ENCODE data around the gene PAQR6.

The PAQR6 gene

DNA sequence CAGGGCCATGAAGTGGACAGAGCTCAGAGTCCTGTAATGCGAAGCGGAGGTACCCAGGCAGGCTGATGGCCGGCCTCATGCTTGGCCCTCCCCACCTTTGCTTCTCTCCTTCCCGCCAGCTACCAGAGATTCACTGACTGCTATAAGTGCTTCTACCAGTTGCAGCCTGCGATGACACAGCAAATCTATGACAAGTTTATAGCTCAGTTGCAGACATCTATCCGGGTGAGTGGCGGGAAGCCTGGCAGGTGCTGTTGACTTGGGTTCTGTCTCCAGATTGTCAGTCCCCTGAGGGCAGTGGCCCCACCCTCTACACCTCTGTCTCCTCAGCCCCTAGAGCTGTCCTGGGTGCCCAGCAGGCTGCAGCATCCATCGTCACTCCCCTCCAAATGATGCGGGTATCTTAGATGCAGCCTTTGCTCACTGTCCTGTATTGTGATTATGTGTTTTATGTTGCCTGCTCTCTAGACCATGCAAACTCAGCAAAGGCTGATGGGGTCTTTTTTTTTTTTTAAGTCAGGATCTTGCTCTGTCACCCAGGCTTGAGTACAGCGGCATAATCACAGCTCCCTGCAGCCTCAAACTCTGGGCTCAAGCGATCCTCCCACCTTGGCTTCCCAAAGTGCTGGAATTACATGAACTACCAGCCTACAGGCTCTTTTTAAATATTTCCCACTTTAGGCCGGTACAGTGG is 15.5 kb downstream of the PAQR6 start:
- Histone ChIP-seq H3K4me3 (replicated peaks; ENCODE audit: insufficient read depth, low read length) (no peak overlapping the region), H3K27me3 (ENCODE audit: insufficient read depth, poor library complexity, severe bottlenecking) (no peaks in the 10 kb centered on the region), H3K27ac (replicated peaks) (no peak overlapping the region)
- TF ChIP-seq, protein P1, sequence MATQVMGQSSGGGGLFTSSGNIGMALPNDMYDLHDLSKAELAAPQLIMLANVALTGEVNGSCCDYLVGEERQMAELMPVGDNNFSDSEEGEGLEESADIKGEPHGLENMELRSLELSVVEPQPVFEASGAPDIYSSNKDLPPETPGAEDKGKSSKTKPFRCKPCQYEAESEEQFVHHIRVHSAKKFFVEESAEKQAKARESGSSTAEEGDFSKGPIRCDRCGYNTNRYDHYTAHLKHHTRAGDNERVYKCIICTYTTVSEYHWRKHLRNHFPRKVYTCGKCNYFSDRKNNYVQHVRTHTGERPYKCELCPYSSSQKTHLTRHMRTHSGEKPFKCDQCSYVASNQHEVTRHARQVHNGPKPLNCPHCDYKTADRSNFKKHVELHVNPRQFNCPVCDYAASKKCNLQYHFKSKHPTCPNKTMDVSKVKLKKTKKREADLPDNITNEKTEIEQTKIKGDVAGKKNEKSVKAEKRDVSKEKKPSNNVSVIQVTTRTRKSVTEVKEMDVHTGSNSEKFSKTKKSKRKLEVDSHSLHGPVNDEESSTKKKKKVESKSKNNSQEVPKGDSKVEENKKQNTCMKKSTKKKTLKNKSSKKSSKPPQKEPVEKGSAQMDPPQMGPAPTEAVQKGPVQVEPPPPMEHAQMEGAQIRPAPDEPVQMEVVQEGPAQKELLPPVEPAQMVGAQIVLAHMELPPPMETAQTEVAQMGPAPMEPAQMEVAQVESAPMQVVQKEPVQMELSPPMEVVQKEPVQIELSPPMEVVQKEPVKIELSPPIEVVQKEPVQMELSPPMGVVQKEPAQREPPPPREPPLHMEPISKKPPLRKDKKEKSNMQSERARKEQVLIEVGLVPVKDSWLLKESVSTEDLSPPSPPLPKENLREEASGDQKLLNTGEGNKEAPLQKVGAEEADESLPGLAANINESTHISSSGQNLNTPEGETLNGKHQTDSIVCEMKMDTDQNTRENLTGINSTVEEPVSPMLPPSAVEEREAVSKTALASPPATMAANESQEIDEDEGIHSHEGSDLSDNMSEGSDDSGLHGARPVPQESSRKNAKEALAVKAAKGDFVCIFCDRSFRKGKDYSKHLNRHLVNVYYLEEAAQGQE (IDR thresholded peaks at IDR 0.05; ENCODE audit: insufficient replicate concordance, low read depth) = no peak
- TF ChIP-seq GABPA (IDR thresholded peaks at IDR 0.05; ENCODE audit: low read depth) = no peak
- TF ChIP-seq, protein P2, sequence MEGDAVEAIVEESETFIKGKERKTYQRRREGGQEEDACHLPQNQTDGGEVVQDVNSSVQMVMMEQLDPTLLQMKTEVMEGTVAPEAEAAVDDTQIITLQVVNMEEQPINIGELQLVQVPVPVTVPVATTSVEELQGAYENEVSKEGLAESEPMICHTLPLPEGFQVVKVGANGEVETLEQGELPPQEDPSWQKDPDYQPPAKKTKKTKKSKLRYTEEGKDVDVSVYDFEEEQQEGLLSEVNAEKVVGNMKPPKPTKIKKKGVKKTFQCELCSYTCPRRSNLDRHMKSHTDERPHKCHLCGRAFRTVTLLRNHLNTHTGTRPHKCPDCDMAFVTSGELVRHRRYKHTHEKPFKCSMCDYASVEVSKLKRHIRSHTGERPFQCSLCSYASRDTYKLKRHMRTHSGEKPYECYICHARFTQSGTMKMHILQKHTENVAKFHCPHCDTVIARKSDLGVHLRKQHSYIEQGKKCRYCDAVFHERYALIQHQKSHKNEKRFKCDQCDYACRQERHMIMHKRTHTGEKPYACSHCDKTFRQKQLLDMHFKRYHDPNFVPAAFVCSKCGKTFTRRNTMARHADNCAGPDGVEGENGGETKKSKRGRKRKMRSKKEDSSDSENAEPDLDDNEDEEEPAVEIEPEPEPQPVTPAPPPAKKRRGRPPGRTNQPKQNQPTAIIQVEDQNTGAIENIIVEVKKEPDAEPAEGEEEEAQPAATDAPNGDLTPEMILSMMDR (IDR thresholded peaks at IDR 0.05; ENCODE audit: insufficient read depth, low read length) = no peak
- TF ChIP-seq POLR2AphosphoS5 (IDR thresholded peaks at IDR 0.05; ENCODE audit: low read depth) = no peak
- DNase-seq (ENCODE audit: low read depth in 1 of 2, low spot score in 1 of 2) = no peak

DNA sequence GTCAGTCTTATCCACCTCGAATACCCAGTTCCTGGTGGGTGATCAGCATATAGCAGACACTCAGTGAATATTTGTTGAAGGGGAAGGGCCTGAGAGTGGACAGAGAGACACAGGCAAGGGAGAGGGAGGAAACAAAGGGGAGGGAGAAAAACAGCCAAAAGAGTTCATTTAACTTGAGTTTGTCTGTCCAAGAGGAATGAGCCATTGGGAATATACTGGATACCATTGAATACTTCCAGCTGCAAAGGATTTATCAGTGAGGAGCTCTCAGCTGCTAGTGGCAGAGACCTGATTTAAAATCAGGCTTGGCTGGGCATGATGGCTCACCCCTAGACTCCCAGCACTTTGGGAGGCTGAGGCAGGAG is 17.4 kb downstream of the PAQR6 start:
- no peak overlapping the region for H3K4me3 ChIP-seq (replicated peaks; ENCODE audit: insufficient read depth, low read length)
- no peak for DNase-seq (ENCODE audit: low read depth in 1 of 2, low spot score in 1 of 2)
- TF ChIP-seq, protein P2 (IDR thresholded peaks at IDR 0.05; ENCODE audit: insufficient read depth, low read length) = no peak
- TF ChIP-seq, protein P1 (IDR thresholded peaks at IDR 0.05; ENCODE audit: insufficient replicate concordance, low read depth) = no peak
- TF ChIP-seq SPI1 (IDR thresholded peaks at IDR 0.05; ENCODE audit: borderline replicate concordance, low read depth) (no peak), GABPA (IDR thresholded peaks at IDR 0.05; ENCODE audit: low read depth) (no peak), POLR2AphosphoS5 (IDR thresholded peaks at IDR 0.05; ENCODE audit: low read depth) (no peak)
- H3K27me3 ChIP-seq (ENCODE audit: insufficient read depth, poor library complexity, severe bottlenecking) = no peaks in the 10 kb centered on the region
- no peak overlapping the region for H3K27ac ChIP-seq (replicated peaks)

DNA sequence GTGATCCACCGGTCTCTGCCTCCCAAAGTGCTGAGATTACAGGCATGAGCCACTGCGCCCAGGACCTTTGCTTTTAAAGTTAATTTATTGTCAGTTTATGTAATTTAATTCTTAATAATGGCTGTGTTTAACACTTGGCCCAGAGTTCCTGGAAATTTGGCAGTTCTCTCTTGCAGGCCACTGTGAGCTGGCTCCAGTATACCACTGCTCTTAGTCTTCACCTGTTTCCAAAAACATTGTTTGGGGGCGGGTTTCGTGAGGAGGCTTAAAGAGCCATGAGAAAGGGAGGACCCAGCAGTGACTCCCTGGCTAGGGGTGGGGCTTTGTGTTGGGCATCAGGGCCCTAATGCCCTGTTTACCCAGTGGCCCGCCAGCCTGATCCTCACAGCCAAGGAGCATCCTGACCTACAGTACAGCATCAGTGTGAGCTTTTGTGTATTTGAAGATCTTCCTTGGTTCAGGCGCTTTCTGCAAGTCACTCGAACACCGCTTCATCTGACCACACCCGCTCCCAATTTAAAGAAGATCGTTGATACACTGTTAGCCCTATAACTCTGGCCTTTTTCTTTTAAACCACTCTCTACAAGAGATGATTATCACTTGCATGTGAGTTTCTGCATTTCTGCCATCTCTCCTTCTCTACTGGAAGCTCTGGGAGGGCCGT is 17.9 kb downstream of the PAQR6 start:
- Histone ChIP-seq H3K27me3 (ENCODE audit: insufficient read depth, poor library complexity, severe bottlenecking) (no peaks in the 10 kb centered on the region), H3K27ac (replicated peaks) (no peak overlapping the region), H3K4me3 (replicated peaks; ENCODE audit: insufficient read depth, low read length) (no peak overlapping the region)
- TF ChIP-seq, protein P2 (IDR thresholded peaks at IDR 0.05; ENCODE audit: insufficient read depth, low read length) = no peak
- TF ChIP-seq GABPA (IDR thresholded peaks at IDR 0.05; ENCODE audit: low read depth) = no peak
- TF ChIP-seq SPI1 (IDR thresholded peaks at IDR 0.05; ENCODE audit: borderline replicate concordance, low read depth) = no peak
- DNase-seq (ENCODE audit: low read depth in 1 of 2, low spot score in 1 of 2) = no peak
